ENCODE measurements around the gene TBC1D9B.

Gene TBC1D9B

GRCh38 chr5:179912386-179912785, 4.7 kb upstream of the TBC1D9B start:
- no peak overlapping the region for H3K4me3 ChIP-seq (ENCODE audit: low read depth, low read length)
- no peak for DNase-seq (ENCODE audit: low read depth)

DNA sequence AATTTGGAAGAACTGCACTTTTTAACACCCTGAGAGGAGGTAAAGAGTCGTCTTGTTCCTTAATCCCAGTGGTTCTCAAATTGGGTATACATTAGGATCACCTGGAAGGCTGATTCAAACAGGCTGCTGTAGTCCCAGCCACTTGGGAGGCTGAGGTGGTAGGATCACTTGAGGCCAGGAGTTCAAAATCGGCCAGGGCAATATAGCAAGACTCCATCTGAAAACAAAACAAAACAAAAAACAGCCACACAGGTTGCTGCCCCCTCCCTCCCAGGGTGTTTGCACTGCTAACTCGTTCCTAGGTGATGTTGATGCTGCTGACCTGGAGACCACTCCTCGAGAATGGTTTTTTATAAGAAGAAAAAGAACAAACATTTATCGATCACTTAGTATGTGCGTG, 1.5 kb upstream of the TBC1D9B start:
- H3K4me3 ChIP-seq (ENCODE audit: low read depth, low read length): no peak overlapping the region
- no peak for DNase-seq (ENCODE audit: low read depth)

DNA sequence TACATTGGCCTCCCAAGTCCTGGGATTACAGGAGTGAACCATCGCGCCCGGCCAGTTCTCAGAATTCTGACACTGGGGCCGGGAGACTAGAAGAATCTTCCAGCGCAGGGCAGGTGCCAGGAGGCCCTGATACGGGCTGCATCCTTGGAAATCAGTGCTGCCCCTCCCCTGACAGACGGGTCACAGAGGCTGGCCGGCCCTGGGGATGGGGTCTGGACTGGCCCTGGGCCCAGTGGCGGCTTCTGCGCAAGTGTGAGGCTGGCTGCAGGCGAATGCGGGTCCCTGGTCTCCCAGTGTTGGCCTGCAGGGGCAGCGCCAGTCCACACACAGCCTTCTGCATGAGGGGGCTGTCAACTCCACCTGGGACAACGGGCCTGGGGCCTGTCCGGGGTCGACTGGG, 831 bp upstream of the TBC1D9B start:
- H3K4me3 ChIP-seq (ENCODE audit: low read depth, low read length): no peak overlapping the region
- DNase-seq (ENCODE audit: low read depth): no peak

DNA sequence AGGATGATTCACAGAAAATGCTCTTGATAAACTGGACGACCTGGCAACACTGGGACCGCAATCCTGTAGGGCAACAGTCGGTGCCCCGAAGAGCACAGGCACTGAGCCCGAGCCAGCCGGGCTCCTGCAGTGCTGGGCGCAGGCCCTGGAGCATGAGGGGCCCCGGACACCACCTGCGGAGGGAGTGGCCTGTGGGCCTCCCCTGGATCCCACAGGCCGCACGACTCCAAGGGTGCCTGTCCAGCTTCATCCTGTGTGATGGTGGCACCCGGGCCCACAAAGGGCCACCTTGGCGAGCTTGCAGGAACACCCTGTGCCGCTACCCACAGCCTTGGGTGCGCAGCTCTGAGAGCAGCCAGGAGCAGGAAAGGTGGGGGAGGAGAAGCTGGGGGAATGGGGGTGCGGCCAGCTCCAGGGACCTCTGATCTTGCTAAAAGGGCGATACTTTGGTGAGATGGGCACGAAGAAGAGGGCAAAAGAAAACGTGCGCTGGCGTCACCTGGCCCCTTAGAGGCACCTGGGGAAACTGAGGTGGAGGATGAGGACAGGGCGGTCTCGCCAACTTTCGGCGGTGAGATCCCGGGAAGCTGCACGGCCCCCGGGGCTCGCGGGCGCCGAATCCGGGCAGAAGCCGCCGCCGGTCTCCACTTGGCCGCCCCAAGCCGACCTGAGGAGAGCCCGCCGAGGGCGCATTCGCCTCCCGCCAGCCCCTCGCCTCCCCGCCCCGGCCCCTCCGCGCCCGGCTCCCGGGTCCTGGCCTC, 722 bp downstream of the TBC1D9B start:
- H3K4me3 ChIP-seq (ENCODE audit: low read depth, low read length): peak overlapping the region; percentile 79
- no peak for DNase-seq (ENCODE audit: low read depth)

DNA sequence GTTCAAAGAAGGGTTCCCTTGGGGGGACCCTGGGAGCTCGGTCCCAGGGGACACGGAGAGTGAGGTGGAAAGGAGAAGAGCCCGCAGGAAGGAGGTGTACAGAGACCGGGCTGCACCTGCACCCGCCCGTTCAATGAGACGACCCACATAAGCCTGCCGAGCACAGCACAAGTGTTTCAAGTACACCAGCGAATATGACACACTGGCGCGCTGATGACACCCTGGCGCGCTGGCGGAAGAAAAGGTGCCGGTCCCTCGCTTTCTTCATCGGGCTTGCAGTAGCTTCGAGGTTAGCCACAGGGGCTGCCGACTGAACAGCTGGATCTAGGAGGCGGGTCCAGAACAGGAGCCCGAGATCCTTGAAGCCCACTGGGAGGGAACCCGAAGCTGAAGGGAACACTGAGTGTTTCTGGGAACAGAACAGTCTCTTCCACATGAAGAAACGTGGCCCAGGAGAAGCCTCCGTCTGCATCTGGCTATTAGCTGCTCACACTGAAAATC, 1.4 kb downstream of the TBC1D9B start:
- DNase-seq (ENCODE audit: low read depth): no peak

DNA sequence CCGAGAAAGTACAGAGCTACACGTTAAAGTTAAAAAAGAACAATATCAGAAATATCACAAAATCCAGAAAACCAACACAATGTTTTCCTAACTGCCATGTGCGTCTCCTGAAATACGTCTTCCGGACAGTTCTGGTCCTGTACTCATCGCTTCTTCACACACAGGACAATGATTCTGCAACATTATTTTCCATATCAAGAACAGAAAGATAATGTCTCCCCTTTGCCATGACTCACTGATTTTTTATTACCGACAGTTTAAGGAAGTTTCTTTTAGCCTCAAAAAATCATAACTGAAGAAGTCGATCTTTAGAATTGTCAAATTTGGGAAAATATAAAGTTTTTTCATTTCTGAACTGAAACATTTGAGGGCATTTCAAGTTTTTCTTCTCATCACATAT, 2.5 kb downstream of the TBC1D9B start:
- DNase-seq (ENCODE audit: low read depth): no peak
- no peak overlapping the region for H3K4me3 ChIP-seq (ENCODE audit: low read depth, low read length)

More for the DNA sequence above, 1.4 kb downstream of the TBC1D9B start:
- peak overlapping the region; percentile 79 for H3K4me3 ChIP-seq (ENCODE audit: low read depth, low read length)

DNA sequence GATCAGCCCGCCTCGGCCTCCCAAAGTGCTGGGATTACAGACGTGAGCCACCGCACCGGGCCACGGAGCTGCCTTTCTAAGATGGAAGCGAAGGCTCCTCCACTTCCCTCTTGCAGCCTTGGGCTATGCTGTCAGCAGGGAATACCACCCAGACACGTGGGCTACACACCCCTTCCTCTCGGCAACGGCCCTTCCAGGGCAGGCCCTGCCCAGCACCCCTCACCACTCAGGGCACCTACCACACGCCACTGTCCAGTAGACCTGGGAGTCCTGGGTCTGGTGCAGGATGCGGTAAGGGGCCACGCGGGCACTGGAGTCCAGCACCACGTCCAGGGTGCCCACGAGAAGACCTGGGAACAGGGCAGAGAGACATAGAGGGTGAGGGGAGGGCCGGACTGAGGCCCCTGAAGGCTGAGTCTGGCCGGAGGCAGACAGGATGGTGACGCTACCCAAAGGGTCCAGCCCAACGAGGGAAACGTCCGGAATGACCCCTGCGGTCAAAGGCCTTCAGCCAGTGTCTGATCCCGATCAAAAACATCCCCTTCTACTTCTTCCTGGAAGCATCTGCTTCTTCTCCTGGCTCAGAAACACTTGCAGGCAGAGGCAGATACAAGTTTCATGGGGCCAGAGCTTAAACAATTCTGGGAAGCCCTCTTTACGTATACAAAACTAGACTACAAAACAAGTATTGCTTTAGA, 3.1 kb downstream of the TBC1D9B start:
- no peak for DNase-seq (ENCODE audit: low read depth)
- no peak overlapping the region for H3K4me3 ChIP-seq (ENCODE audit: low read depth, low read length)

DNA sequence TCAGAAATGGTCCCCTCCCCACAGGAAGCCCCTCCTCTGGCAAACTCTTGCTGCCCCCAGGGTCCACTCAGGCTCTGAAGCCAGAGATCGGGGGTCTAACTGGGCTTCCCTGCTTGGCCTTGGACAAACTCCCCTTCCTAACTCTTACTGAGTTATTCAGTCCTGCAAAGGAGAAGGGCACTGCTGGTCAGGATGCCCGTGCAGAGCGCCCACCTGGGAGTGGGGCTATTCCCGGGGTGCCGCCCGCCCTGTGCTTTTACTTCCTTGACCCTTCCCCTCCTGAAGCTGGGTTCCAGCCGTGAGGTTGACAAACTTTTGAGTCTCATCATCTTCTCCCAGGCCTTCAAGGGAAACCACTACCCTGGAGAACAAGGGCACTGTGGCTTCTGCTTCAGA, 4.9 kb downstream of the TBC1D9B start:
- no peak overlapping the region for H3K4me3 ChIP-seq (ENCODE audit: low read depth, low read length)
- no peak for DNase-seq (ENCODE audit: low read depth)

- H3K4me3 ChIP-seq (ENCODE audit: low read depth, low read length): no peak overlapping the region
- DNase-seq (ENCODE audit: low read depth): no peak
Observed at GRCh38 chr5:179901915-179902762, 5.6 kb downstream of the TBC1D9B start.

DNA sequence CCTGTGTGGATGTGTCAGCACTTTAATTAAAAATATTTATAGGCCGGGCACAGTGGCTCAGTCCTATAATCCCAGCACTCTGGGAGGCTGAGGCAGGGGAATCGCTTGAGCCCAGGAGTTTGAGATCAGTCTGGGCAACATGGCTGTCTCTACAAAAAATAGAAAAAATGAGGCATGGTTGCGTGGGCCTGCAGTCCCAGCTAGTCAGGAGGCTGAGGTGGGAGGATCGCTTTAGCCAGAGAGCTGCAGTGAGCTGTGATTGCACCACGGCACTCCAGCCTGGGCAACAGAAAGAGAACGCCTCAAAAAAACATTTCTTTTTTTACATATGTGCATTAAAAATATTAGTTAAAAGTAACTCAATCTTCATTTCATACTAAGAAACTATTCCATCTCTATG, 6.2 kb downstream of the TBC1D9B start:
- H3K4me3 ChIP-seq (ENCODE audit: low read depth, low read length): no peak overlapping the region
- no peak for DNase-seq (ENCODE audit: low read depth)

- no peak overlapping the region for H3K4me3 ChIP-seq (ENCODE audit: low read depth, low read length)
- no peak for DNase-seq (ENCODE audit: low read depth)
Observed at GRCh38 chr5:179900711-179901110, 7.0 kb downstream of the TBC1D9B start.

DNA sequence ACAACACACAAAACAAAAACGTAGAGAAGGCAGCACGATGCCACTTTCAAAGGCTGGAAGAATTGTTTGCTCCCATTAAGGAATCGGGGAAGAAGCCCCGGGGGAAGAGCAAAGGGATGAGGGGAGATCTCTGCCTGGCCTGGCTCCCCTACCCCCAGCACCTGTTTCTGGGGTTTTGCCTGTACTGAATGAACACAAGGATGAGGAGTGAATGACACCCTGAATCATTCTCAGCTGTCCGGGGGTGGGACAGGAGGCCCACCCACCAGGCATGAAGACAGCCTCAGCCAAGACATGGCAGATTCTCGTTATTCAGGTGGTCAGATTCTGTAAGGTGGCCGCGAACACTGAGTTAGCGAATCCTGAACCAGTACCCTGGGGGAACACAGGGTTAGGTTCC, 7.5 kb downstream of the TBC1D9B start:
- no peak for DNase-seq (ENCODE audit: low read depth)
- H3K4me3 ChIP-seq (ENCODE audit: low read depth, low read length): no peak overlapping the region

GRCh38 chr5:179895861-179896260, 11.8 kb downstream of the TBC1D9B start:
- no peak overlapping the region for H3K4me3 ChIP-seq (ENCODE audit: low read depth, low read length)
- DNase-seq (ENCODE audit: low read depth): no peak

DNA sequence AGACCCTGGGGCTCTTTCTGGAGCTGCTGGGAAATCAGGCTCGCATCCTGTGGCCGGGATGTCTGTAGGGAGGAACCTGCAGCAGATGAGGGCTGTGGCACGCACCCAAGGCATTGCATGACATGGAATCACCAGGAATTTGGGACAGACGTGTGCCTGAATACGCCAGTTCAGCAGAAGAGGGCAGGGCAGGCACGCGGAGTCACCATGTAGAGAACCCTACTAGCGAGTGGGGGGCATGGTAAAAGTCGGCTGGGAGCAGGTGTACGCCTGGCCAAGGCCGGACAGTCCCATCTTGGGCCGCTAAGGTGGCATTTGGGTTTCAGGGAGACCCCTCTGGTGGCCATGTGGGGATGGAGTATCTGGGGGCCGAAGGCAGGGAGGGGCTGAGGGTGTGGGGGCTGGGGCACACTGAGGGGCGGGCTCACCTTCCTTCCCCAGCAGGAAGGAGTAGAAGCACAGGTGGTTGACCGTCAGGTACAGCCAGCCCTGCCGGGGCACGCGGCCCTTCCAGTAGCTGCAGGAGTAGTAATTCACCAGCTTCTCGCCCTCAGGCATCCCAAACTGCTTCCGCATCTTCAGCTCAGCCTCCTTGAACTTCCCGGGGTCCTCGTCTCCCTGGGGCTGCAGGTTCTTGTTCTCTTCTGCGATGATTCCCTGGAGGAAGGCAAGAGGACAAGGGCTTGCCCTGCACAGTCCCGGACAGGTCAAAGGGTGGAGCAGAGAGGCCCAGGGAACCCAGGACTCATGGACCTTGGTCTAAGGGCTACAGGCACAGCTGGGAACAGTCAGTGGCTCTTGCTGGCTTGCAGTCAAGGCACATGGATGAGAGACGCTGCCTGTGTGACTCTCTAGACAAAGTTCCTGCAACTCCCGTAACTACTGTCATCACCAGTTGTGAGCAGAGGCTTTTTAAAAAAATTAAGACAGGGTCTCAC, 13.5 kb downstream of the TBC1D9B start:
- no peak for DNase-seq (ENCODE audit: low read depth)
- no peak overlapping the region for H3K4me3 ChIP-seq (ENCODE audit: low read depth, low read length)

- DNase-seq (ENCODE audit: low read depth): no peak
- no peak overlapping the region for H3K4me3 ChIP-seq (ENCODE audit: low read depth, low read length)
Observed at GRCh38 chr5:179893076-179893957, 14.4 kb downstream of the TBC1D9B start.

- DNase-seq (ENCODE audit: low read depth): no peak
- no peak overlapping the region for H3K4me3 ChIP-seq (ENCODE audit: low read depth, low read length)
Observed at GRCh38 chr5:179892255-179892654, 15.4 kb downstream of the TBC1D9B start.

DNA sequence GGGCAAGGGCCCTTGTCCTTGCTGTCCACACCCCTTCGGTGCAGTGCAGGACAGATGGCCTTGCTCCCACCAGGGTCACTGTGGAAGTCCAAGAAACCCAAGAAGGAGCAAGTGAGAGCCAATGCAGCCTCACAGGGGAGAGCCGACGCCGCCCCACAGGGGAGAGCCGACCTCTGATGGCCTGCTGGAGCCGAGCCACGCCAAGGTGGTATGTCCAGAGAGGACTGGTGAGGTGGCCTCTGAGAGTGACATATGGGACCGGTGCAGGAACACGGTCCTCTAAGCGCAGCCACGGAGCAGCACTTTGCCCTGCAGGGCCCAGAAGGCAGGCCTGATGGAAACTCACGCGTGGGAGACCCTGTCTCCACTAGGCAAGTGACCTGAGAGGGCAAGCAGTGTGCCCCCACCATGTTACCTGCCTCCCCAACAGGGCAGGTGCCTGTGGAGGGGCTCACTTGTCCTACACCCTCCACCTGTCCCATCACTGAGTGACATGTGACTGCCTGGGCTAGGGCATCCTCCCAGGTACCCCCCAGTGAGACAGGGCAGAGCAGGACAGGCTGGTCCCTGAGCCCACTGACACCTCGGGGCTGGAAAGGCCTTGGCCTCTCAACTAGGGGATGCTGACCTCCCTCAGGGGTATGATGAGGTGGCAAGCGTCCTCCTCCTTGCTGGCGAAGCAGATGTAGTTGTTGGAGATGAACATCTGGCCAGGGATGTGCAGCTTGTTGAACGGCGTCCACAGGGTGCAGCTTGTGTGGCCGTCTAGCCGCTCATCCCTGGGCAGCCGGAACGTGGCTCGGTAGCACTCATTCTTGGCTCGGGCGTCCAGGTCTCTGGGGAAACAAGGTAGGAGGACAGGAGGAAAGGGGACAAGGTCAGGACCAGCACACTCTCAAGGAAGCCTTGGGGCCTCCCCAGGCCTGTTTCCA, 16.7 kb downstream of the TBC1D9B start:
- no peak for DNase-seq (ENCODE audit: low read depth)
- no peak overlapping the region for H3K4me3 ChIP-seq (ENCODE audit: low read depth, low read length)
